Epithelial cell of proximal tubule (primary cell): ENCODE data around the gene SOCS7. TPM values are rescaled to one million over a fixed set of nuclear protein-coding genes. Genes with fewer than 3 reads are reported as not detected.

ENCODE experiments used
- DNase-seq: peaks from one replicate; pipeline ENCODE4 v3.0.0-alpha.2; 2011; ENCODE audit warnings: low read depth
- H3K4me3 ChIP-seq: 2 replicates; pipeline ENCODE4 v1.5.1; 2011; ENCODE audit warnings: low read depth, mild to moderate bottlenecking, low read length
- CTCF ChIP-seq: conservative IDR thresholded peaks from 2 replicates; pipeline ENCODE4 v1.5.1; 2012; ENCODE audit warnings: low read depth, mild to moderate bottlenecking, low read length
- total RNA-seq: library from RNA; depleted of rRNA; stranded (reverse); fragments of >200 nt; gene quantifications from 2 replicates; pipeline ENCODE4 v1.2.3, GENCODE V29; 2015

The SOCS7 gene
- total RNA-seq, 1 donor from 2014 or later = 9.3 TPM

- DNase-seq = no peak
- no peak overlapping the region for H3K4me3 ChIP-seq
- TF ChIP-seq CTCF = no peak
Measured at GRCh38 chr17:38425031-38425430, 73.4 kb downstream of the SOCS7 start.

- no peak overlapping the region for H3K4me3 ChIP-seq
- TF ChIP-seq CTCF = no peak
- DNase-seq = no peak
Measured at GRCh38 chr17:38425744-38426143, 74.1 kb downstream of the SOCS7 start.

GRCh38 chr17:38426441-38426840 is 74.8 kb downstream of the SOCS7 start:
- no peak for DNase-seq
- no peak for TF ChIP-seq CTCF

GRCh38 chr17:38427160-38427949 is 75.7 kb downstream of the SOCS7 start:
- DNase-seq = no peak
- TF ChIP-seq CTCF = no peak

More at GRCh38 chr17:38426441-38426840, 74.8 kb downstream of the SOCS7 start:
- no peak overlapping the region for H3K4me3 ChIP-seq

GRCh38 chr17:38428112-38428642 is 76.5 kb downstream of the SOCS7 start, which contains the start of gene ARHGAP23:
Gene ARHGAP23, plus strand, starts transcription at chr17:38428464. Its CDS starts 22 bp downstream, at chr17:38428486.
- TF ChIP-seq CTCF = no peak
- H3K4me3 ChIP-seq = peak within 1 kb of the TSS; percentile 83
- no peak for DNase-seq

More at GRCh38 chr17:38427160-38427949, 75.7 kb downstream of the SOCS7 start:
- H3K4me3 ChIP-seq = peak overlapping the region; percentile 83

GRCh38 chr17:38428643-38429371 is 77.2 kb downstream of the SOCS7 start:
- H3K4me3 ChIP-seq = peak overlapping the region; percentile 83
- DNase-seq = no peak
- TF ChIP-seq CTCF = no peak
